SU-DHL-6 (cell line): Measurements from ENCODE around the gene PHYHIPL.

Experiments used
- H2AFZ ChIP-seq: fragments of 200-600 bp; sonication (generic); 2 replicates; pipeline ENCODE4 v1.6.1; 2014; ENCODE audit warnings: low read depth, mild to moderate bottlenecking, moderate library complexity, mixed read lengths, antibody characterized with exemption, low read length; ENCODE audit not compliant: severe bottlenecking
- H3F3A ChIP-seq: fragments of 200-600 bp; shearing (Covaris generic); 2 replicates; pipeline ENCODE4 v1.6.0; 2016; ENCODE audit warnings: antibody characterized with exemption, mild to moderate bottlenecking; ENCODE audit not compliant: insufficient read depth
- H3K27ac ChIP-seq: fragments of 200-600 bp; sonication (generic); 2 replicates; pipeline ENCODE4 v1.5.1; 2016; ENCODE audit warnings: low read depth, mild to moderate bottlenecking, low read length, moderate library complexity, mixed read lengths
- H3K27me3 ChIP-seq: fragments of 200-600 bp; sonication (generic), shearing (Covaris generic); 2 replicates; pipeline ENCODE4 v1.6.0; 2014; ENCODE audit warnings: mild to moderate bottlenecking, low read length
- H3K36me3 ChIP-seq: fragments of 200-600 bp; sonication (generic); 2 replicates; pipeline ENCODE4 v1.6.1; 2014; ENCODE audit warnings: mild to moderate bottlenecking, low read length, mixed read lengths
- H3K4me2 ChIP-seq: fragments of 300-600, 200-600 bp; shearing (Covaris generic), sonication (generic); 2 replicates; pipeline ENCODE4 v1.6.0; 2014; ENCODE audit warnings: low read length, low read depth, mild to moderate bottlenecking; ENCODE audit not compliant: poor library complexity, severe bottlenecking
- H3K4me3 ChIP-seq: fragments of 200-600 bp; sonication (generic); 2 replicates; pipeline ENCODE4 v1.5.1; 2014; ENCODE audit warnings: antibody characterized with exemption, low read length, mild to moderate bottlenecking, mixed read lengths; ENCODE audit not compliant: insufficient read depth, poor library complexity, severe bottlenecking
- H3K79me2 ChIP-seq: fragments of 200-600 bp; sonication (generic); 2 replicates; pipeline ENCODE4 v1.6.1; 2014; ENCODE audit warnings: mild to moderate bottlenecking, low read length, moderate library complexity; ENCODE audit not compliant: insufficient read depth
- H3K9ac ChIP-seq: fragments of 200-600 bp; sonication (generic); 2 replicates; pipeline ENCODE4 v1.7.0; 2014; ENCODE audit warnings: mild to moderate bottlenecking, low read length
- H3K9me2 ChIP-seq: fragments of 200-600 bp; sonication (generic); replicated peaks from 2 replicates; pipeline ENCODE4 v1.6.1; 2014; ENCODE audit warnings: low read length; ENCODE audit not compliant: insufficient read depth
- H3K9me3 ChIP-seq: fragments of 200-600 bp; sonication (generic); 2 replicates; pipeline ENCODE4 v1.6.1; 2014; ENCODE audit warnings: low read length, mixed read lengths; ENCODE audit not compliant: insufficient read depth
- H4K20me1 ChIP-seq: fragments of 200-600 bp; sonication (generic); 2 replicates; pipeline ENCODE4 v1.6.1; 2014; ENCODE audit warnings: low read depth, mild to moderate bottlenecking, antibody characterized with exemption, low read length, moderate library complexity, mixed read lengths
- EZH2phosphoT487 ChIP-seq: fragments of 200-600 bp; sonication (generic), shearing (Covaris generic); conservative IDR thresholded peaks from 2 replicates; pipeline ENCODE4 v1.6.1; 2018; ENCODE audit warnings: mild to moderate bottlenecking, antibody characterized with exemption, low read length, moderate library complexity, mixed read lengths
- TF ChIP-seq, protein P1 (sequence below): fragments of 200-600 bp; sonication (generic); IDR thresholded peaks from one replicate; pipeline ENCODE4 v1.5.1; 2017; ENCODE audit warnings: antibody characterized with exemption, mild to moderate bottlenecking, low read length, moderate library complexity; ENCODE audit not compliant: insufficient read depth, poor library complexity, severe bottlenecking

The PHYHIPL gene

DNA sequence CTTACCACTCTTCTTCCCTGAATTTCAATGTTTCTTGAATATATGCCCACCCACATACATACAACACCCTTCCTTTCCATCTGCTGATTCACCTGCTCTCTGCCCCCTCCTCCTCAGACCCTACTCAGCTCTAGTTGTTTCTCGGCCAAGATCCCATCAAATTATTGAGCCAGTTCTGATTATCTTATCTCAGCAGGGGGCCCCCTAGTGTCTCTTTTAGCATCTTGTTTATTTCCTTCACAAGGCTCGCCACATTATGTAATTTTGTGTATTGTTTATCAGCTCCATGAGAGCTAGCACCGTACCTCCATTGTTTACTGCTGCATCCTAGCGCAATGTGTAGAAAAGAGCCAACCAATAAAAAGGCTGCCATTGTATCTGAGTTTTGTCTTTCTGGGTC, 114.0 kb downstream of the PHYHIPL start:
- H3K79me2 ChIP-seq, result no peaks in the 10 kb centered on the region
- H3K9me2 ChIP-seq, result no peaks in the 10 kb centered on the region
- H3K27me3 ChIP-seq, result no peaks in the 10 kb centered on the region
- no peaks in the 10 kb centered on the region for H3K9me3 ChIP-seq
- no peak overlapping the region for H3K27ac ChIP-seq
- no peaks in the 10 kb centered on the region for H3F3A ChIP-seq
- no peaks in the 10 kb centered on the region for H3K36me3 ChIP-seq
- H4K20me1 ChIP-seq, result no peaks in the 10 kb centered on the region
- no peak overlapping the region for H3K4me3 ChIP-seq
- H3K9ac ChIP-seq, result no peak overlapping the region
- TF ChIP-seq, protein P1, sequence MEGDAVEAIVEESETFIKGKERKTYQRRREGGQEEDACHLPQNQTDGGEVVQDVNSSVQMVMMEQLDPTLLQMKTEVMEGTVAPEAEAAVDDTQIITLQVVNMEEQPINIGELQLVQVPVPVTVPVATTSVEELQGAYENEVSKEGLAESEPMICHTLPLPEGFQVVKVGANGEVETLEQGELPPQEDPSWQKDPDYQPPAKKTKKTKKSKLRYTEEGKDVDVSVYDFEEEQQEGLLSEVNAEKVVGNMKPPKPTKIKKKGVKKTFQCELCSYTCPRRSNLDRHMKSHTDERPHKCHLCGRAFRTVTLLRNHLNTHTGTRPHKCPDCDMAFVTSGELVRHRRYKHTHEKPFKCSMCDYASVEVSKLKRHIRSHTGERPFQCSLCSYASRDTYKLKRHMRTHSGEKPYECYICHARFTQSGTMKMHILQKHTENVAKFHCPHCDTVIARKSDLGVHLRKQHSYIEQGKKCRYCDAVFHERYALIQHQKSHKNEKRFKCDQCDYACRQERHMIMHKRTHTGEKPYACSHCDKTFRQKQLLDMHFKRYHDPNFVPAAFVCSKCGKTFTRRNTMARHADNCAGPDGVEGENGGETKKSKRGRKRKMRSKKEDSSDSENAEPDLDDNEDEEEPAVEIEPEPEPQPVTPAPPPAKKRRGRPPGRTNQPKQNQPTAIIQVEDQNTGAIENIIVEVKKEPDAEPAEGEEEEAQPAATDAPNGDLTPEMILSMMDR, result peak; percentile 41
- TF ChIP-seq EZH2phosphoT487, result no peak
- H2AFZ ChIP-seq, result no peak overlapping the region
- H3K4me2 ChIP-seq, result no peak overlapping the region
